ES-I3 (cell line): ENCODE results near the gene PPP1R1A.

Source experiments
- H3K36me3 ChIP-seq: 2 replicates; pipeline ENCODE4 v1.6.1; 2013; ENCODE audit warnings: mild to moderate bottlenecking, low read length, control low read depth, moderate library complexity; ENCODE audit not compliant: insufficient read depth
- H3K4me1 ChIP-seq: 2 replicates; pipeline ENCODE4 v1.6.1; 2013; ENCODE audit warnings: mild to moderate bottlenecking, control low read depth, low read length; ENCODE audit not compliant: insufficient read depth
- H3K9ac ChIP-seq: 2 replicates; pipeline ENCODE4 v1.6.1; 2013; ENCODE audit warnings: low read depth, mild to moderate bottlenecking, low read length, moderate library complexity
- H3K9me3 ChIP-seq: 2 replicates; pipeline ENCODE4 v1.6.1; 2013; ENCODE audit warnings: mild to moderate bottlenecking, low read length, moderate library complexity; ENCODE audit not compliant: control insufficient read depth, insufficient read depth

PPP1R1A gene

GRCh38 chr12:54588110-54588889, at the start of gene PPP1R1A:
TSS of gene PPP1R1A (minus strand) at chr12:54588659. CDS start at chr12:54588488, 171 bp downstream.
- Histone ChIP-seq H3K36me3 (no peaks in the 10 kb centered on the region), H3K9me3 (no peaks in the 10 kb centered on the region), H3K4me1 (peaks cover 25% of the 10 kb centered on the region), H3K9ac (peak within 1 kb of the TSS; percentile 63; the same call in 1 of the 2 replicates)

- Histone ChIP-seq H3K9ac (no peak within 1 kb of the TSS), H3K4me1 (no peaks in the 10 kb centered on the region), H3K36me3 (no peaks in the 10 kb centered on the region), H3K9me3 (no peaks in the 10 kb centered on the region)
These were observed 46.3 kb upstream of the PPP1R1A start, which contains the start of gene LACRT for GRCh38 chr12:54634795-54635194. TSS of gene LACRT (minus strand) at chr12:54634895. CDS start at chr12:54634841, 54 bp downstream.

- no peaks in the 10 kb centered on the region for H3K4me1 ChIP-seq
- H3K9ac ChIP-seq, result no peak overlapping the region
- H3K36me3 ChIP-seq, result no peaks in the 10 kb centered on the region
- H3K9me3 ChIP-seq, result peaks cover 10% of the 10 kb centered on the region; the same call in 1 of the 2 replicates
These were observed 43.7 kb upstream of the PPP1R1A start for GRCh38 chr12:54631988-54632728.

- H3K36me3 ChIP-seq, result no peaks in the 10 kb centered on the region
- H3K4me1 ChIP-seq, result no peaks in the 10 kb centered on the region
- H3K9ac ChIP-seq, result no peak overlapping the region
- H3K9me3 ChIP-seq, result peaks cover 10% of the 10 kb centered on the region; the same call in 1 of the 2 replicates
These were observed 43.1 kb upstream of the PPP1R1A start for GRCh38 chr12:54631551-54631950.

GRCh38 chr12:54629925-54630324, 41.5 kb upstream of the PPP1R1A start:
- H3K9me3 ChIP-seq, result peaks cover 10% of the 10 kb centered on the region; the same call in 1 of the 2 replicates
- H3K36me3 ChIP-seq, result no peaks in the 10 kb centered on the region
- H3K4me1 ChIP-seq, result no peaks in the 10 kb centered on the region
- H3K9ac ChIP-seq, result no peak overlapping the region

- Histone ChIP-seq H3K4me1 (no peaks in the 10 kb centered on the region), H3K9ac (no peak overlapping the region), H3K36me3 (no peaks in the 10 kb centered on the region), H3K9me3 (peaks cover 10% of the 10 kb centered on the region; the same call in 1 of the 2 replicates)
These were observed 39.9 kb upstream of the PPP1R1A start for GRCh38 chr12:54628186-54628846.

- Histone ChIP-seq H3K9ac (no peak overlapping the region), H3K36me3 (no peaks in the 10 kb centered on the region), H3K4me1 (no peaks in the 10 kb centered on the region), H3K9me3 (peaks cover 10% of the 10 kb centered on the region; the same call in 1 of the 2 replicates)
These were observed 38.8 kb upstream of the PPP1R1A start for GRCh38 chr12:54627304-54627703.

- Histone ChIP-seq H3K4me1 (no peaks in the 10 kb centered on the region), H3K9me3 (peaks cover 10% of the 10 kb centered on the region; the same call in 1 of the 2 replicates), H3K9ac (no peak overlapping the region), H3K36me3 (no peaks in the 10 kb centered on the region)
These were observed 37.1 kb upstream of the PPP1R1A start for GRCh38 chr12:54625598-54625997.

- H3K9me3 ChIP-seq, result peaks cover 10% of the 10 kb centered on the region; the same call in 1 of the 2 replicates
- H3K9ac ChIP-seq, result no peak overlapping the region
- H3K36me3 ChIP-seq, result no peaks in the 10 kb centered on the region
- H3K4me1 ChIP-seq, result no peaks in the 10 kb centered on the region
These were observed 36.1 kb upstream of the PPP1R1A start for GRCh38 chr12:54624315-54625279.

- Histone ChIP-seq H3K36me3 (no peaks in the 10 kb centered on the region), H3K4me1 (no peaks in the 10 kb centered on the region), H3K9me3 (0 out of 2 replicates have a peak, but pooled peaks cover 4% of the 10 kb centered on the region), H3K9ac (no peak overlapping the region)
These were observed 34.2 kb upstream of the PPP1R1A start for GRCh38 chr12:54622463-54623183.

GRCh38 chr12:54616933-54617680, 28.6 kb upstream of the PPP1R1A start:
- Histone ChIP-seq H3K36me3 (no peaks in the 10 kb centered on the region), H3K9me3 (no peaks in the 10 kb centered on the region), H3K4me1 (no peaks in the 10 kb centered on the region), H3K9ac (no peak overlapping the region)

- Histone ChIP-seq H3K36me3 (no peaks in the 10 kb centered on the region), H3K9ac (no peak overlapping the region), H3K4me1 (no peaks in the 10 kb centered on the region), H3K9me3 (no peaks in the 10 kb centered on the region)
These were observed 23.8 kb upstream of the PPP1R1A start for GRCh38 chr12:54612225-54612750.
